ENCODE measurements around the gene SEC11A.

- no peak for TF ChIP-seq CTCF (IDR thresholded peaks at IDR 0.05; ENCODE audit: poor library complexity, severe bottlenecking)
- no peak for TF ChIP-seq POLR2AphosphoS5 (IDR thresholded peaks at IDR 0.05)
- TF ChIP-seq EP300 (conservative IDR thresholded peaks at IDR 0.05; ENCODE audit: poor library complexity, severe bottlenecking), result no peak
- TF ChIP-seq EZH2 (IDR thresholded peaks at IDR 0.05; ENCODE audit: borderline replicate concordance, insufficient read depth, low read length, poor library complexity, severe bottlenecking), result no peak
- no peak for TF ChIP-seq MXI1 (conservative IDR thresholded peaks at IDR 0.05; ENCODE audit: poor library complexity, severe bottlenecking)
- TF ChIP-seq SMC3 (conservative IDR thresholded peaks at IDR 0.05; ENCODE audit: poor library complexity), result no peak
- no peak for TF ChIP-seq REST (IDR thresholded peaks at IDR 0.05; ENCODE audit: borderline replicate concordance)
- no peak for TF ChIP-seq RAD21 (conservative IDR thresholded peaks at IDR 0.05)
Observed at GRCh38 chr15:84649706-84650105, 66.2 kb downstream of the SEC11A start.
